ENCODE data around the gene ZNF341. TPM values are rescaled to one million over a fixed set of nuclear protein-coding genes. Genes with fewer than 3 reads are reported as not detected.

ZNF341 gene
- polyA plus RNA-seq, 12 donors: 2.1 to 4.6 (median 2.7) TPM; not detected in 2

Other genes starting within 250 kb of the ZNF341 start
- 10 to 100 TPM in 11 of 12 donors, not detected in 1; 11.3 to 32.1 (median 14.0) TPM for gene CBFA2T2, start 241.9 kb upstream of the ZNF341 start, polyA plus RNA-seq (ENCODE audit: insufficient read length in 12 of 12)
- gene C20orf144, start 69.7 kb upstream of the ZNF341 start, polyA plus RNA-seq (ENCODE audit: insufficient read length in 12 of 12): under 1 TPM in 9 of 12 donors, not detected in 3; 0.10 to 0.34 (median 0.18) TPM
- gene ACTL10, start 65.1 kb upstream of the ZNF341 start, polyA plus RNA-seq (ENCODE audit: insufficient read length in 12 of 12): under 1 TPM in 10 of 12 donors, not detected in 2; 0.12 to 0.36 (median 0.28) TPM
- 10 to 100 TPM in 11 of 12 donors, not detected in 1; 19.0 to 41.9 (median 25.0) TPM for gene NECAB3, start 57.6 kb upstream of the ZNF341 start, polyA plus RNA-seq (ENCODE audit: insufficient read length in 12 of 12)
- gene E2F1, start 45.6 kb upstream of the ZNF341 start, polyA plus RNA-seq (ENCODE audit: insufficient read length in 12 of 12): 10 to 100 TPM in 7 of 12 donors, 1 to 10 TPM in 4, not detected in 1; 7.5 to 22.4 (median 11.0) TPM
- 10 to 100 TPM in 7 of 12 donors, 1 to 10 TPM in 4, not detected in 1; 8.1 to 13.0 (median 10.4) TPM for gene PXMP4, start 11.7 kb upstream of the ZNF341 start, polyA plus RNA-seq (ENCODE audit: insufficient read length in 12 of 12)
- gene CHMP4B, start 79.4 kb downstream of the ZNF341 start, polyA plus RNA-seq (ENCODE audit: insufficient read length in 12 of 12): 10 to 100 TPM in 11 of 12 donors, not detected in 1; 57.8 to 87.4 (median 65.2) TPM